IMR-90 (cell line): ENCODE measurements around the gene TAS2R50. TPM values are rescaled to one million over a fixed set of nuclear protein-coding genes. Genes with fewer than 3 reads are reported as not detected.

Experiments
- ATAC-seq: fragments of 200-7000 bp; cut with Tn5 transposase; 2 replicates; pipeline ENCODE4 v1.9.1; 2020; ENCODE audit warnings: low read depth, mild to moderate bottlenecking, moderate library complexity
- BruUV-seq: library from RNA; stranded (reverse); fragments of 400-500 nt; replicated peaks from 2 replicates; lab custom pipeline; 2021; lab: Mats Ljungman, UMichigan
- CTCF ChIA-PET: fragments of 300-600 bp; formaldehyde crosslinking; extraction: SDS; loops from one replicate; lab custom pipeline; 2021; ENCODE audit warnings: antibody characterized with exemption; lab: Yijun Ruan, JAX
- POLR2A ChIA-PET: fragments of 300-600 bp; sonication (Branson Sonifier 250); formaldehyde crosslinking; loops from one replicate; lab custom pipeline; 2022; ENCODE audit warnings: antibody characterized with exemption; ENCODE audit not compliant: unreplicated experiment; lab: Charles Lee
- DNase-seq: peaks from one replicate; pipeline ENCODE4 v3.0.0; 2013
- H2AFZ ChIP-seq: replicated peaks from 2 replicates; pipeline ENCODE3; 2013; ENCODE audit warnings: low read length, mild to moderate bottlenecking; ENCODE audit not compliant: poor library complexity
- H2AK5ac ChIP-seq: 2 replicates; pipeline ENCODE4 v1.6.1; 2013; ENCODE audit warnings: low read depth, low read length, inconsistent platforms
- H2AK9ac ChIP-seq: replicated peaks from 2 replicates; pipeline ENCODE3; 2013; ENCODE audit warnings: mild to moderate bottlenecking, low read depth, low read length, moderate library complexity; ENCODE audit not compliant: poor library complexity
- H2BK120ac ChIP-seq: 2 replicates; pipeline ENCODE4 v1.6.1; 2013; ENCODE audit warnings: low read depth, low read length, inconsistent platforms
- H2BK15ac ChIP-seq: 3 replicates; pipeline ENCODE4 v1.6.1; 2013; ENCODE audit warnings: low read depth, low read length, inconsistent platforms
- H2BK20ac ChIP-seq: 2 replicates; pipeline ENCODE4 v1.6.1; 2013; ENCODE audit warnings: low read depth, mild to moderate bottlenecking, inconsistent platforms, low read length, moderate library complexity
- H2BK5ac ChIP-seq: 2 replicates; pipeline ENCODE4 v1.6.1; 2013; ENCODE audit warnings: mild to moderate bottlenecking, low read depth, low read length, inconsistent platforms; ENCODE audit not compliant: poor library complexity, severe bottlenecking
- H3K14ac ChIP-seq: replicated peaks from 2 replicates; pipeline ENCODE4 v1.6.1; 2013; ENCODE audit warnings: low read depth, low read length, inconsistent platforms
- H3K18ac ChIP-seq: 2 replicates; pipeline ENCODE4 v1.6.1; 2013; ENCODE audit warnings: low read depth, low read length, control low read depth
- H3K23ac ChIP-seq: 2 replicates; pipeline ENCODE4 v1.6.1; 2013; ENCODE audit warnings: low read depth, low read length, inconsistent platforms
- H3K27ac ChIP-seq: 2 replicates; pipeline ENCODE4 v1.5.1; 2013; ENCODE audit warnings: mild to moderate bottlenecking, control low read depth, low read length; ENCODE audit not compliant: insufficient read depth
- H3K27me3 ChIP-seq: 2 replicates; pipeline ENCODE4 v1.6.1; 2013; ENCODE audit warnings: low read length; ENCODE audit not compliant: control insufficient read depth, insufficient read depth
- H3K36me3 ChIP-seq: 2 replicates; pipeline ENCODE4 v1.6.1; 2013; ENCODE audit warnings: low read length, mixed read lengths; ENCODE audit not compliant: control insufficient read depth, insufficient read depth
- H3K4ac ChIP-seq: 2 replicates; pipeline ENCODE4 v1.6.1; 2013; ENCODE audit warnings: low read depth, low read length, inconsistent platforms
- H3K4me1 ChIP-seq: 2 replicates; pipeline ENCODE4 v1.6.1; 2013; ENCODE audit warnings: low read length, mixed read lengths; ENCODE audit not compliant: control insufficient read depth, insufficient read depth
- H3K4me2 ChIP-seq: 2 replicates; pipeline ENCODE4 v1.6.1; 2013; ENCODE audit warnings: low read depth, mild to moderate bottlenecking, control low read depth, low read length, moderate library complexity
- H3K4me3 ChIP-seq: 2 replicates; pipeline ENCODE4 v1.5.1; 2013; ENCODE audit warnings: low read depth, mild to moderate bottlenecking, control low read depth, low read length, moderate library complexity; ENCODE audit not compliant: insufficient read depth
- H3K56ac ChIP-seq: 2 replicates; pipeline ENCODE4 v1.6.1; 2013; ENCODE audit warnings: low read length, inconsistent platforms; ENCODE audit not compliant: insufficient read depth; ENCODE audit errors: extremely low read depth
- H3K79me1 ChIP-seq, 2 experiments: 2 replicates each; pipeline ENCODE4 v1.6.1; 2013; ENCODE audit warnings: low read length in 2 of 2, inconsistent platforms in 1 of 2, low read depth in 1 of 2
- H3K9ac ChIP-seq: 2 replicates; pipeline ENCODE4 v1.6.1; 2013; ENCODE audit warnings: low read depth, low read length, control low read depth
- H3K9me1 ChIP-seq: 2 replicates; pipeline ENCODE4 v1.6.1; 2013; ENCODE audit warnings: low read length, inconsistent platforms; ENCODE audit not compliant: insufficient read depth
- H3K9me3 ChIP-seq: 2 replicates; pipeline ENCODE4 v1.6.1; 2013; ENCODE audit warnings: low read length; ENCODE audit not compliant: control insufficient read depth, insufficient read depth
- H4K20me1 ChIP-seq: 2 replicates; pipeline ENCODE4 v1.6.1; 2013; ENCODE audit warnings: low read length, inconsistent platforms; ENCODE audit not compliant: insufficient read depth
- H4K5ac ChIP-seq: 2 replicates; pipeline ENCODE4 v1.6.1; 2013; ENCODE audit warnings: mild to moderate bottlenecking, low read depth, low read length, control low read depth
- H4K8ac ChIP-seq, 2 experiments: 2 replicates each; pipeline ENCODE4 v1.6.1; 2013; ENCODE audit warnings: low read depth in 2 of 2, low read length in 2 of 2, control low read depth in 1 of 2, inconsistent platforms in 1 of 2
- H4K91ac ChIP-seq: 2 replicates; pipeline ENCODE4 v1.6.1; 2013; ENCODE audit warnings: low read depth, low read length, inconsistent platforms; ENCODE audit not compliant: insufficient read depth
- BHLHE40 ChIP-seq: fragments of 150-350 bp; IDR thresholded peaks from 2 replicates; pipeline ENCODE4 v1.6.1; 2016; ENCODE audit warnings: mild to moderate bottlenecking, low read depth, low read length
- CEBPB ChIP-seq: IDR thresholded peaks from 2 replicates; pipeline ENCODE4 v1.6.1; 2012; ENCODE audit warnings: low read depth, low read length, improper control_type of control experiment
- CTCF ChIP-seq: conservative IDR thresholded peaks from 2 replicates; pipeline ENCODE4 v1.5.1; 2012; ENCODE audit warnings: mild to moderate bottlenecking, low read depth, low read length, improper control_type of control experiment
- ELK1 ChIP-seq: fragments of 150-350 bp; IDR thresholded peaks from 2 replicates; pipeline ENCODE4 v1.6.1; 2016; ENCODE audit warnings: low read depth, mild to moderate bottlenecking, low read length, moderate library complexity, borderline replicate concordance
- FOS ChIP-seq: fragments of 150-350 bp; IDR thresholded peaks from 2 replicates; pipeline ENCODE4 v1.6.1; 2016; ENCODE audit warnings: low read depth, low read length
- MAFK ChIP-seq: IDR thresholded peaks from 2 replicates; pipeline ENCODE4 v1.6.1; 2012; ENCODE audit warnings: low read depth, low read length, improper control_type of control experiment
- MAZ ChIP-seq: IDR thresholded peaks from 2 replicates; pipeline ENCODE4 v1.6.1; 2012; ENCODE audit warnings: low read depth, mild to moderate bottlenecking, low read length, improper control_type of control experiment, moderate library complexity, borderline replicate concordance
- MXI1 ChIP-seq: IDR thresholded peaks from 2 replicates; pipeline ENCODE4 v1.6.1; 2012; ENCODE audit warnings: low read depth, mild to moderate bottlenecking, low read length, moderate library complexity, borderline replicate concordance
- NFE2L2 ChIP-seq: fragments of 150-350 bp; IDR thresholded peaks from 2 replicates; pipeline ENCODE4 v1.6.1; 2016; ENCODE audit warnings: low read depth, mild to moderate bottlenecking, low read length
- POLR2A ChIP-seq: IDR thresholded peaks from 2 replicates; pipeline ENCODE4 v1.6.1; 2012; ENCODE audit warnings: mild to moderate bottlenecking, low read depth, low read length
- RAD21 ChIP-seq: IDR thresholded peaks from 2 replicates; pipeline ENCODE4 v1.6.1; 2012; ENCODE audit warnings: low read length, improper control_type of control experiment
- RCOR1 ChIP-seq: IDR thresholded peaks from 2 replicates; pipeline ENCODE4 v1.6.1; 2012; ENCODE audit warnings: mild to moderate bottlenecking, low read length, improper control_type of control experiment; ENCODE audit not compliant: insufficient replicate concordance
- RFX5 ChIP-seq: IDR thresholded peaks from 2 replicates; pipeline ENCODE4 v1.8.0; 2012; ENCODE audit warnings: low read depth, mild to moderate bottlenecking, low read length, moderate library complexity
- SMC3 ChIP-seq: fragments of 150-350 bp; IDR thresholded peaks from 2 replicates; pipeline ENCODE4 v1.6.1; 2016; ENCODE audit warnings: low read depth, mild to moderate bottlenecking, antibody characterized with exemption, low read length, moderate library complexity
- USF2 ChIP-seq: fragments of 150-350 bp; IDR thresholded peaks from 2 replicates; pipeline ENCODE4 v1.6.1; 2017; ENCODE audit warnings: mild to moderate bottlenecking, antibody characterized with exemption, low read length, low read depth
- WGBS, 2 experiments: methylation state at CpG; one replicate each; pipeline versions ENCODE4 v1.1.5 to v1.1.7; 2013; ENCODE audit warnings: missing lambda C conversion rate in 2 of 2; ENCODE audit not compliant: insufficient read length in 1 of 2; ENCODE audit errors: extremely low coverage in 2 of 2; 5-methylcytosine and 5-hydroxymethylcytosine counted together
- dilution Hi-C: fragments of 300-500 bp; cut with HindIII; formaldehyde crosslinking; loops from one replicate; pipeline ENCODE4 v1.14.3; 2018; ENCODE audit warnings: low sequenced_read_pairs; ENCODE audit not compliant: unreplicated experiment
- in situ Hi-C: fragments of 300-500 bp; cut with MboI; formaldehyde crosslinking; loops from 3 replicates; pipeline ENCODE4 v1.14.3; 2019; ENCODE audit warnings: low sequenced_read_pairs, inconsistent platforms, mixed read lengths
- intact Hi-C: fragments of 100-400 bp; cut with micrococcal nuclease; formaldehyde crosslinking; loops from 2 replicates; pipeline ENCODE4 v1.10.0; 2022
- polyA plus RNA-seq, 3 experiments: library from polyadenylated mRNA; depleted of rRNA; stranded (reverse); fragments of >200 nt; gene quantifications; 2 replicates each; pipeline ENCODE4 v1.2.3, GENCODE V29; 2012; ENCODE audit warnings: low replicate concordance in 1 of 3
- total RNA-seq: library from RNA; depleted of rRNA; stranded (reverse); fragments of >200 nt; gene quantifications from 2 replicates; pipeline ENCODE4 v1.2.3, GENCODE V29; 2012

The TAS2R50 gene
- total and polyA plus RNA-seq, 2 of the 4 experiments (the other 2 are of a cell fraction) = 2.3 TPM; not detected in 1

GRCh38 chr12:11015775-11016430 is 29.2 kb upstream of the TAS2R50 start:
- Histone ChIP-seq H3K9me1 (no peaks in the 10 kb centered on the region; the same call in 1 of the 2 replicates), H3K4me3 (no peak overlapping the region), H2BK15ac (no peak overlapping the region), H3K9ac (no peak overlapping the region), H3K36me3 (no peaks in the 10 kb centered on the region), H3K4me1 (no peaks in the 10 kb centered on the region; the same call in 1 of the 2 replicates), H4K8ac (no peak overlapping the region), H4K5ac (no peak overlapping the region), H3K27me3 (no peaks in the 10 kb centered on the region), H3K23ac (no peak overlapping the region), H3K18ac (no peak overlapping the region), H2AK5ac (no peak overlapping the region), H2BK20ac (no peak overlapping the region), H3K4ac (no peak overlapping the region), H3K56ac (no peak overlapping the region), H2AFZ (no peak overlapping the region), H2BK120ac (no peak overlapping the region), H4K91ac (no peak overlapping the region), H3K79me1 (peaks cover 3 to 8% of the 10 kb centered on the region in 2 experiments; a peak in 2 of 4 replicates), H3K27ac (no peak overlapping the region), H3K14ac (no peak overlapping the region), H3K9me3 (no peaks in the 10 kb centered on the region), H2AK9ac (no peak overlapping the region), H3K4me2 (no peak overlapping the region), H2BK5ac (no peak overlapping the region), H4K20me1 (no peaks in the 10 kb centered on the region)
- in situ Hi-C loops (no loop called here), dilution Hi-C loops (no loop called here), intact Hi-C loops (loop anchor here (2.0 kb wide), 1 partner anchor 53 kb away; no protein-coding TSS in a partner anchor)
- no peak for DNase-seq
- ChIA-PET POLR2A (no interaction called here), CTCF (no interaction called here)
- no peak for ATAC-seq
- TF ChIP-seq FOS (no peak), RFX5 (no peak), CTCF (no peak), POLR2A (no peak), RCOR1 (no peak), ELK1 (no peak), MXI1 (no peak), NFE2L2 (no peak), MAFK (no peak), RAD21 (no peak), MAZ (no peak), CEBPB (no peak), BHLHE40 (no peak), USF2 (no peak), SMC3 (no peak)
- BruUV-seq = no TSS peak
- 38% methylated on average over 1 of the region's 4 CpGs; no CpG with 5 or more reads in 1 of the 2 experiments for WGBS, 2 experiments
